Heart left ventricle (tissue), 13 donors: ENCODE data around the gene TSLP.

Source experiments
- POLR2A ChIP-seq, 2 donors: fragments of 450-650 bp; IDR thresholded peaks; one replicate each; pipeline ENCODE4 v1.6.1; 2017; ENCODE audit warnings: antibody characterized with exemption in 2 of 2, mild to moderate bottlenecking in 2 of 2, moderate library complexity in 2 of 2
- TF ChIP-seq, protein P1 (sequence below), 12 donors: fragments of 200-600 bp; sonication (generic) in 4 of 12; IDR thresholded peaks; one replicate each; pipeline versions ENCODE4 v1.5.0 to v1.8.0; 2018 to 2022; ENCODE audit warnings: antibody characterized with exemption in 12 of 12, mild to moderate bottlenecking in 5 of 12
- donor health status: ischemic (EF 13 %, LVEDD 7.1; RV severe dilation, severe dysfunction).
- donor health status: DM: no; HTN: yes; CAD: no.
- donor health status: DM: no; HTN: no; CAD: no.
- donor health status: ischemic (EF 25% LVEDD 6.9; RV normal size, moderate dysfunction).
- donor health status: ischemic (EF 25% LVEDD 5.7; RV mildly dilated, moderate dysfunction).
- donor health status: ischemic (EF 35%, LVEDD 5.7; RV mildly dilated, moderate dysfunction).
- donor health status: nonischemic (EF 11% LVEDD 7.7; RV severe dilation, severe dysfunction).
- donor health status: DM: yes; HTN: yes; CAD: no.
- donor health status: PGD.
- donor health status: ischemic (EF 29% LVEDD 5.4; RV normal size, mild dysfunction).
- donor health status: nonischemic (EF 23%, LVEDD 6.1; RV moderate dilation, normal function).

- no peak for TF ChIP-seq POLR2A (IDR thresholded peaks at IDR 0.05)
- TF ChIP-seq, protein P1, sequence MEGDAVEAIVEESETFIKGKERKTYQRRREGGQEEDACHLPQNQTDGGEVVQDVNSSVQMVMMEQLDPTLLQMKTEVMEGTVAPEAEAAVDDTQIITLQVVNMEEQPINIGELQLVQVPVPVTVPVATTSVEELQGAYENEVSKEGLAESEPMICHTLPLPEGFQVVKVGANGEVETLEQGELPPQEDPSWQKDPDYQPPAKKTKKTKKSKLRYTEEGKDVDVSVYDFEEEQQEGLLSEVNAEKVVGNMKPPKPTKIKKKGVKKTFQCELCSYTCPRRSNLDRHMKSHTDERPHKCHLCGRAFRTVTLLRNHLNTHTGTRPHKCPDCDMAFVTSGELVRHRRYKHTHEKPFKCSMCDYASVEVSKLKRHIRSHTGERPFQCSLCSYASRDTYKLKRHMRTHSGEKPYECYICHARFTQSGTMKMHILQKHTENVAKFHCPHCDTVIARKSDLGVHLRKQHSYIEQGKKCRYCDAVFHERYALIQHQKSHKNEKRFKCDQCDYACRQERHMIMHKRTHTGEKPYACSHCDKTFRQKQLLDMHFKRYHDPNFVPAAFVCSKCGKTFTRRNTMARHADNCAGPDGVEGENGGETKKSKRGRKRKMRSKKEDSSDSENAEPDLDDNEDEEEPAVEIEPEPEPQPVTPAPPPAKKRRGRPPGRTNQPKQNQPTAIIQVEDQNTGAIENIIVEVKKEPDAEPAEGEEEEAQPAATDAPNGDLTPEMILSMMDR (IDR thresholded peaks at IDR 0.05), result no peak
Observed at GRCh38 chr5:111119856-111120255, 48.3 kb downstream of the TSLP start.
